Tibial nerve (tissue), 4 donors: ENCODE measurements around the gene WWC1.

Source experiments
- EP300 ChIP-seq, 2 donors: sonication (generic); formaldehyde crosslinking; IDR thresholded peaks; one replicate each; pipeline ENCODE4 v1.6.1; 2017; ENCODE audit warnings: antibody characterized with exemption in 2 of 2, mild to moderate bottlenecking in 1 of 2
- POLR2A ChIP-seq, 2 donors: fragments of 450-650 bp; IDR thresholded peaks; one replicate each; pipeline ENCODE4 v1.6.1; 2017; ENCODE audit warnings: antibody characterized with exemption in 2 of 2, mild to moderate bottlenecking in 2 of 2, moderate library complexity in 2 of 2
- TF ChIP-seq, protein P1 (sequence below), 5 experiments: fragments of 200-600 bp in 3 of 5; fragments of 450-650 bp in 2 of 5; sonication (generic) in 3 of 5; IDR thresholded peaks; one replicate each; pipeline ENCODE4 v1.5.1; 2016 to 2019; ENCODE audit warnings: antibody characterized with exemption in 5 of 5, mild to moderate bottlenecking in 3 of 5, moderate library complexity in 2 of 5

DNA sequence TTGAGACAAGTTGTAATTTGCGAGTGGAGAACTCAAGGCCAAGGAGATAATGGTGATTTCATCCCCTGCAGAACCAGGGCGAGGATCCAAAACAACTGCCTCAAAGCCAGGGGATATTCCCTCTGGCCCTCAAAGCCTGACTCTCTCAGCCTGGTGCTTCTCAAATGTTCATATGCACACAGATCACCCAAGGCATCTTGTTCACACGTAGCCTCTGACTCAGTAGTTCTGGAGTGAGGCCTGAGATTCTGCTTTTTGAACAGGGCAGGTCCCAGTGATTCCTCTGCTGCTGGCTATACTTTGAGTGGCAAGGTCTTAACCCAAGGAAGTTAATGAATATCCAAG, 30.2 kb upstream of the WWC1 start:
- TF ChIP-seq EP300 (IDR thresholded peaks at IDR 0.05) = no peak
- TF ChIP-seq, protein P1, sequence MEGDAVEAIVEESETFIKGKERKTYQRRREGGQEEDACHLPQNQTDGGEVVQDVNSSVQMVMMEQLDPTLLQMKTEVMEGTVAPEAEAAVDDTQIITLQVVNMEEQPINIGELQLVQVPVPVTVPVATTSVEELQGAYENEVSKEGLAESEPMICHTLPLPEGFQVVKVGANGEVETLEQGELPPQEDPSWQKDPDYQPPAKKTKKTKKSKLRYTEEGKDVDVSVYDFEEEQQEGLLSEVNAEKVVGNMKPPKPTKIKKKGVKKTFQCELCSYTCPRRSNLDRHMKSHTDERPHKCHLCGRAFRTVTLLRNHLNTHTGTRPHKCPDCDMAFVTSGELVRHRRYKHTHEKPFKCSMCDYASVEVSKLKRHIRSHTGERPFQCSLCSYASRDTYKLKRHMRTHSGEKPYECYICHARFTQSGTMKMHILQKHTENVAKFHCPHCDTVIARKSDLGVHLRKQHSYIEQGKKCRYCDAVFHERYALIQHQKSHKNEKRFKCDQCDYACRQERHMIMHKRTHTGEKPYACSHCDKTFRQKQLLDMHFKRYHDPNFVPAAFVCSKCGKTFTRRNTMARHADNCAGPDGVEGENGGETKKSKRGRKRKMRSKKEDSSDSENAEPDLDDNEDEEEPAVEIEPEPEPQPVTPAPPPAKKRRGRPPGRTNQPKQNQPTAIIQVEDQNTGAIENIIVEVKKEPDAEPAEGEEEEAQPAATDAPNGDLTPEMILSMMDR (IDR thresholded peaks at IDR 0.05) = no peak
- no peak for TF ChIP-seq POLR2A (IDR thresholded peaks at IDR 0.05)
